Osteoblast (primary cell): ENCODE measurements around the gene DNER. TPM values are rescaled to one million over a fixed set of nuclear protein-coding genes. Genes with fewer than 3 reads are reported as not detected.
A peak's percentile ranks its signal among the peaks of the same experiment; 100 is the strongest.

Source experiments
- DNase-seq: peaks from one replicate; pipeline ENCODE4 v3.0.0; 2011; ENCODE audit warnings: low spot score, mixed read lengths; ENCODE audit not compliant: insufficient read length; ENCODE audit errors: missing footprints
- H2AFZ ChIP-seq: 2 replicates; pipeline ENCODE4 v1.6.0; 2011; ENCODE audit warnings: mild to moderate bottlenecking, low read length
- H3K27ac ChIP-seq: 2 replicates; pipeline ENCODE4 v1.5.1; 2011; ENCODE audit warnings: mild to moderate bottlenecking, low read depth, low read length, moderate library complexity
- H3K27me3 ChIP-seq: 2 replicates; pipeline ENCODE4 v1.6.0; 2012; ENCODE audit warnings: mild to moderate bottlenecking, control low read depth, inconsistent platforms, low read length, moderate library complexity; ENCODE audit not compliant: insufficient read depth
- H3K36me3 ChIP-seq: 2 replicates; pipeline ENCODE4 v1.5.1; 2011; ENCODE audit warnings: mild to moderate bottlenecking, low read length, control low read depth, moderate library complexity; ENCODE audit not compliant: insufficient read depth
- H3K4me1 ChIP-seq: 2 replicates; pipeline ENCODE4 v1.5.1; 2011; ENCODE audit warnings: mild to moderate bottlenecking, low read length, control low read depth, moderate library complexity; ENCODE audit not compliant: insufficient read depth
- H3K4me2 ChIP-seq: 2 replicates; pipeline ENCODE4 v1.6.0; 2011; ENCODE audit warnings: mild to moderate bottlenecking, low read length; ENCODE audit not compliant: insufficient read depth
- H3K4me3 ChIP-seq: fragments of 200-600 bp; sonication (generic); 3 replicates; pipeline ENCODE4 v1.5.1; 2012; ENCODE audit warnings: mild to moderate bottlenecking, low read length, inconsistent platforms; ENCODE audit not compliant: insufficient read depth
- H3K79me2 ChIP-seq: 2 replicates; pipeline ENCODE4 v1.6.0; 2012; ENCODE audit warnings: mild to moderate bottlenecking, low read length, control low read depth, inconsistent platforms; ENCODE audit not compliant: insufficient read depth
- H3K9me3 ChIP-seq: 2 replicates; pipeline ENCODE4 v1.5.1; 2011; ENCODE audit warnings: low read depth, low read length, control low read depth
- H4K20me1 ChIP-seq: 2 replicates; pipeline ENCODE4 v1.6.0; 2012; ENCODE audit warnings: mild to moderate bottlenecking, low read length, control low read depth; ENCODE audit not compliant: insufficient read depth
- CTCF ChIP-seq: IDR thresholded peaks from 2 replicates; pipeline ENCODE4 v1.5.1; 2011; ENCODE audit warnings: mild to moderate bottlenecking, low read depth, low read length, moderate library complexity; ENCODE audit errors: extremely low read depth
- total RNA-seq: library from RNA; depleted of rRNA; stranded (reverse); fragments of >200 nt; gene quantifications from 2 replicates; pipeline ENCODE4 v1.2.3, GENCODE V29; 2012

DNER gene
- total RNA-seq, 1 donor = 0.36 TPM

- Histone ChIP-seq H3K27me3 (no peaks in the 10 kb centered on the region), H3K79me2 (no peaks in the 10 kb centered on the region), H4K20me1 (no peaks in the 10 kb centered on the region), H3K9me3 (no peaks in the 10 kb centered on the region), H3K4me1 (no peaks in the 10 kb centered on the region), H2AFZ (no peak overlapping the region), H3K27ac (no peak overlapping the region), H3K36me3 (no peaks in the 10 kb centered on the region), H3K4me2 (no peak overlapping the region), H3K4me3 (no peak overlapping the region)
- no peak for DNase-seq
- no peak for TF ChIP-seq CTCF
Observed at GRCh38 chr2:229463841-229464346, 250.5 kb downstream of the DNER start.

GRCh38 chr2:229462112-229462511 is 252.2 kb downstream of the DNER start:
- no peak overlapping the region for H3K27ac ChIP-seq
- H2AFZ ChIP-seq = no peak overlapping the region
- H3K79me2 ChIP-seq = no peaks in the 10 kb centered on the region
- H3K4me2 ChIP-seq = no peak overlapping the region
- H3K4me3 ChIP-seq = no peak overlapping the region
- no peak for TF ChIP-seq CTCF
- no peak for DNase-seq
- H3K9me3 ChIP-seq = no peaks in the 10 kb centered on the region
- no peaks in the 10 kb centered on the region for H3K4me1 ChIP-seq
- no peaks in the 10 kb centered on the region for H3K36me3 ChIP-seq
- H4K20me1 ChIP-seq = no peaks in the 10 kb centered on the region
- no peaks in the 10 kb centered on the region for H3K27me3 ChIP-seq

GRCh38 chr2:229456091-229456490 is 258.3 kb downstream of the DNER start:
- no peaks in the 10 kb centered on the region for H3K9me3 ChIP-seq
- no peak overlapping the region for H3K27ac ChIP-seq
- H3K27me3 ChIP-seq = no peaks in the 10 kb centered on the region
- H3K4me1 ChIP-seq = peaks cover 12% of the 10 kb centered on the region
- TF ChIP-seq CTCF = no peak
- H4K20me1 ChIP-seq = no peaks in the 10 kb centered on the region
- H2AFZ ChIP-seq = no peak overlapping the region
- DNase-seq = no peak
- H3K4me3 ChIP-seq = no peak overlapping the region
- no peaks in the 10 kb centered on the region for H3K36me3 ChIP-seq
- H3K4me2 ChIP-seq = no peak overlapping the region
- H3K79me2 ChIP-seq = no peaks in the 10 kb centered on the region

GRCh38 chr2:229454934-229455631 is 259.3 kb downstream of the DNER start:
- Histone ChIP-seq H3K4me2 (peak overlapping the region; percentile 50), H3K79me2 (no peaks in the 10 kb centered on the region), H3K27me3 (no peaks in the 10 kb centered on the region), H3K9me3 (no peaks in the 10 kb centered on the region), H3K4me1 (peaks cover 12% of the 10 kb centered on the region), H2AFZ (peak overlapping the region; percentile 19), H3K27ac (peak overlapping the region; percentile 74), H4K20me1 (no peaks in the 10 kb centered on the region), H3K4me3 (peak overlapping the region; percentile 2), H3K36me3 (no peaks in the 10 kb centered on the region)
- DNase-seq = peak; percentile 46
- no peak for TF ChIP-seq CTCF
